Measurements from ENCODE around the gene PEF1. TPM values are rescaled to one million over a fixed set of nuclear protein-coding genes. Genes with fewer than 3 reads are reported as not detected.
A peak's percentile ranks its signal among the peaks of the same experiment; 100 is the strongest.

PEF1 gene
- total RNA-seq, 1 donor from 2014 or later = 57.9 TPM

DNA sequence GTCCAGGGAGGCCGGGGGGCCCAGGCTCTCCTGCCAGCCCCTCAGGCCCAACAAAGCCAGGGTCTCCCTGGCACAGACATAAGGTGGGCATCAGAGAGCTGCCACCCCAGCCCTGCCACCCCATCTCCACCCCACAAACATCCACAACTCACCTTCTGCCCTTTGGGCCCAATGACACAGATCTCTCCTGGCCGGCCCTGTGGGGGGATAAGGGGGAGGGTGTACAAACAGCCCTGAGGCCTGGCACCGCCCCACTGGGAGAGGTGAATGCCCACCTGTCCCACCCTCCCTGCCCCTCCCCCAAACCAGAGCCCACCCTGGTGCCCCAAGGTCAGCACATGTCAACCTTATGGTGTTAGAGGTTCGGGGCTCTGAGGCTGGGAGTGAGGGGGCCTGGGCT is 46.8 kb upstream of the PEF1 start:
- DNase-seq (ENCODE audit: low read depth) = no peak
- Mint-ChIP-seq H3K36me3 (ENCODE audit: low read depth, unreplicated experiment) (peaks cover 8% of the 10 kb centered on the region), H3K4me1 (ENCODE audit: low read depth, unreplicated experiment) (peaks cover 32% of the 10 kb centered on the region), H3K9me3 (ENCODE audit: unreplicated experiment) (no peaks in the 10 kb centered on the region), H3K4me3 (ENCODE audit: unreplicated experiment) (no peak overlapping the region), H3K27ac (ENCODE audit: unreplicated experiment) (no peak overlapping the region), H3K27me3 (ENCODE audit: low read depth, unreplicated experiment) (no peaks in the 10 kb centered on the region)
- peaks cover 1% of the 10 kb centered on the region for H3K36me3 ChIP-seq (ENCODE audit: insufficient read depth, low read length)
- no peak overlapping the region for H2AFZ ChIP-seq (ENCODE audit: low read depth, low read length)
- no peak overlapping the region for H3K4me3 ChIP-seq (ENCODE audit: insufficient read depth, low read depth, low read length)
- no peaks in the 10 kb centered on the region for H3K9me3 ChIP-seq (ENCODE audit: insufficient read depth, low read depth, low read length)
- no peaks in the 10 kb centered on the region for H3K79me2 ChIP-seq (ENCODE audit: insufficient read depth, low read length)
- FAIRE-seq = no peak
- H3K27ac ChIP-seq (ENCODE audit: low read depth, low read length) = no peak overlapping the region
- TF ChIP-seq EZH2 (IDR thresholded peaks at IDR 0.05; ENCODE audit: insufficient read depth, low read length) = no peak
- TF ChIP-seq, protein P1, sequence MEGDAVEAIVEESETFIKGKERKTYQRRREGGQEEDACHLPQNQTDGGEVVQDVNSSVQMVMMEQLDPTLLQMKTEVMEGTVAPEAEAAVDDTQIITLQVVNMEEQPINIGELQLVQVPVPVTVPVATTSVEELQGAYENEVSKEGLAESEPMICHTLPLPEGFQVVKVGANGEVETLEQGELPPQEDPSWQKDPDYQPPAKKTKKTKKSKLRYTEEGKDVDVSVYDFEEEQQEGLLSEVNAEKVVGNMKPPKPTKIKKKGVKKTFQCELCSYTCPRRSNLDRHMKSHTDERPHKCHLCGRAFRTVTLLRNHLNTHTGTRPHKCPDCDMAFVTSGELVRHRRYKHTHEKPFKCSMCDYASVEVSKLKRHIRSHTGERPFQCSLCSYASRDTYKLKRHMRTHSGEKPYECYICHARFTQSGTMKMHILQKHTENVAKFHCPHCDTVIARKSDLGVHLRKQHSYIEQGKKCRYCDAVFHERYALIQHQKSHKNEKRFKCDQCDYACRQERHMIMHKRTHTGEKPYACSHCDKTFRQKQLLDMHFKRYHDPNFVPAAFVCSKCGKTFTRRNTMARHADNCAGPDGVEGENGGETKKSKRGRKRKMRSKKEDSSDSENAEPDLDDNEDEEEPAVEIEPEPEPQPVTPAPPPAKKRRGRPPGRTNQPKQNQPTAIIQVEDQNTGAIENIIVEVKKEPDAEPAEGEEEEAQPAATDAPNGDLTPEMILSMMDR (IDR thresholded peaks at IDR 0.05; ENCODE audit: insufficient read depth, low read depth, low read length) = no peak
- H3K27me3 ChIP-seq (ENCODE audit: insufficient read depth, low read length) = no peaks in the 10 kb centered on the region
- H3K4me2 ChIP-seq (ENCODE audit: low read length) = no peak overlapping the region
- H3K4me1 ChIP-seq (ENCODE audit: insufficient read depth, low read length) = peaks cover 33% of the 10 kb centered on the region
- no peak overlapping the region for H3K9ac ChIP-seq (ENCODE audit: low read length)
- no peaks in the 10 kb centered on the region for H4K20me1 ChIP-seq (ENCODE audit: insufficient read depth, low read length)

DNA sequence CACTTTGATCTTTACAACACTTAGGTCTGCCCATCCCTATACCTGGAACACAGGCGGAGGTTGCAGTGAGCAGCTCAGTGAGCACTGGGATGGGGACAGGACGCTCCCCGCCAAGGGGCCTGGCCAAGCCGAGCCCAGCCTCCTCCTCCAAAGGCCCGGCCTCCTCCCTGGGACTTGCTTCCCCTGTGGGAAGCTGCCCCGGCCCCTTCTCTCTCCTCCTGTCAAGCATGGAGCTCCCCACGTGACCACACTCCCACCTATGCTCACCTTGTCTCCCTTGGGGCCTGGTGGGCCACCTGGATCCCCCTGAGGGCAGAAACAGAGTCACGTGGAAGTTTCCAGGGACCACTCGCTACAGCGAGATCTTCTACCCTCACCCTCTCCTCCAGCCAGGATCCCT is 46.2 kb upstream of the PEF1 start:
- no peak for FAIRE-seq

DNA sequence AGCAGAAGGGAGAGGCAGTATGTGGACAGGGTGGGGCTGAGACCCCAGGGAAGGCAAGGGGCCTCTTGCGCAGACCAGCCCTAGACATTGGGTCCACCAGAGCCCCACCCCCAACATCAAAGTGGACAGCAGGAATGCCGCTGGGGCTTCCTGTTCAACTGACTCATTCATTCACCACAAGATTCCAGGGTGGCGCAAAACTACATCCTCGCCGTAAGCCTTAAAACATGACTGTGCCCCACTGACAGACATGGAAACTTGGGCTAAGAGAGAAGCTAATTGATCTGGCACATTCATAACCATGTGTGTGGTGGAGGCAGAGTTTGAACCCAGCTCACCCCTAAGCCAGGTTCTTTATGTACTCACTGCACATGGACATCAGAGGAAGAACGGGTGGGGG is 45.2 kb upstream of the PEF1 start:
- H3K4me1 Mint-ChIP-seq (ENCODE audit: low read depth, unreplicated experiment) = peaks cover 41% of the 10 kb centered on the region
- Histone ChIP-seq H3K27ac (ENCODE audit: low read depth, low read length) (peak overlapping the region; percentile 74), H3K27me3 (ENCODE audit: insufficient read depth, low read length) (no peaks in the 10 kb centered on the region), H2AFZ (ENCODE audit: low read depth, low read length) (peak overlapping the region; percentile 7), H4K20me1 (ENCODE audit: insufficient read depth, low read length) (no peaks in the 10 kb centered on the region), H3K4me2 (ENCODE audit: low read length) (peak overlapping the region; percentile 74), H3K79me2 (ENCODE audit: insufficient read depth, low read length) (no peaks in the 10 kb centered on the region), H3K4me3 (ENCODE audit: insufficient read depth, low read depth, low read length) (peak overlapping the region; percentile 14), H3K9ac (ENCODE audit: low read length) (peak overlapping the region; percentile 47), H3K36me3 (ENCODE audit: insufficient read depth, low read length) (peaks cover 8% of the 10 kb centered on the region), H3K4me1 (ENCODE audit: insufficient read depth, low read length) (peaks cover 34% of the 10 kb centered on the region), H3K9me3 (ENCODE audit: insufficient read depth, low read depth, low read length) (no peaks in the 10 kb centered on the region)
- peaks cover 2% of the 10 kb centered on the region for H3K27me3 Mint-ChIP-seq (ENCODE audit: low read depth, unreplicated experiment)
- no peak overlapping the region for H3K4me3 Mint-ChIP-seq (ENCODE audit: unreplicated experiment)
- H3K36me3 Mint-ChIP-seq (ENCODE audit: low read depth, unreplicated experiment) = peaks cover 19% of the 10 kb centered on the region
- DNase-seq (ENCODE audit: low read depth) = peak; percentile 97
- TF ChIP-seq, protein P1 (IDR thresholded peaks at IDR 0.05; ENCODE audit: insufficient read depth, low read depth, low read length) = no peak
- no peak for TF ChIP-seq EZH2 (IDR thresholded peaks at IDR 0.05; ENCODE audit: insufficient read depth, low read length)
- H3K9me3 Mint-ChIP-seq (ENCODE audit: unreplicated experiment) = peaks cover 3% of the 10 kb centered on the region
- FAIRE-seq = peak; percentile 98
- peak overlapping the region; percentile 97 for H3K27ac Mint-ChIP-seq (ENCODE audit: unreplicated experiment)

More for the DNA sequence above, 46.2 kb upstream of the PEF1 start:
- no peaks in the 10 kb centered on the region for H3K79me2 ChIP-seq (ENCODE audit: insufficient read depth, low read length)
- H3K4me3 ChIP-seq (ENCODE audit: insufficient read depth, low read depth, low read length) = no peak overlapping the region
- peaks cover 36% of the 10 kb centered on the region for H3K4me1 ChIP-seq (ENCODE audit: insufficient read depth, low read length)
- H3K4me2 ChIP-seq (ENCODE audit: low read length) = peak overlapping the region; percentile 74
- Mint-ChIP-seq H3K36me3 (ENCODE audit: low read depth, unreplicated experiment) (peaks cover 12% of the 10 kb centered on the region), H3K27ac (ENCODE audit: unreplicated experiment) (peak overlapping the region; percentile 97), H3K4me1 (ENCODE audit: low read depth, unreplicated experiment) (peaks cover 38% of the 10 kb centered on the region), H3K9me3 (ENCODE audit: unreplicated experiment) (peaks cover 3% of the 10 kb centered on the region), H3K4me3 (ENCODE audit: unreplicated experiment) (peak overlapping the region; percentile 46), H3K27me3 (ENCODE audit: low read depth, unreplicated experiment) (no peaks in the 10 kb centered on the region)
- peaks cover 6% of the 10 kb centered on the region for H3K36me3 ChIP-seq (ENCODE audit: insufficient read depth, low read length)
- H2AFZ ChIP-seq (ENCODE audit: low read depth, low read length) = no peak overlapping the region
- no peaks in the 10 kb centered on the region for H4K20me1 ChIP-seq (ENCODE audit: insufficient read depth, low read length)
- TF ChIP-seq EZH2 (IDR thresholded peaks at IDR 0.05; ENCODE audit: insufficient read depth, low read length) = no peak
- TF ChIP-seq, protein P1 (IDR thresholded peaks at IDR 0.05; ENCODE audit: insufficient read depth, low read depth, low read length) = no peak
- H3K9me3 ChIP-seq (ENCODE audit: insufficient read depth, low read depth, low read length) = no peaks in the 10 kb centered on the region
- no peak overlapping the region for H3K27ac ChIP-seq (ENCODE audit: low read depth, low read length)
- DNase-seq (ENCODE audit: low read depth) = no peak
- H3K9ac ChIP-seq (ENCODE audit: low read length) = no peak overlapping the region
- no peaks in the 10 kb centered on the region for H3K27me3 ChIP-seq (ENCODE audit: insufficient read depth, low read length)
